Neuron (in vitro differentiated cells): ENCODE results near the gene ITGB2.
"Not testable (repeated sequence)": the region's sequence is repeated elsewhere in the genome, so short reads cannot be mapped to it uniquely, and the experiment has no call there.

ENCODE experiments used
- H2AFZ ChIP-seq: one replicate; pipeline ENCODE4 v1.6.1; 2013; ENCODE audit warnings: low read depth, mild to moderate bottlenecking, inconsistent platforms, low read length, moderate library complexity
- H3K27me3 ChIP-seq: one replicate; pipeline ENCODE4 v1.6.1; 2013; ENCODE audit warnings: low read length; ENCODE audit not compliant: insufficient read depth
- H3K36me3 ChIP-seq: one replicate; pipeline ENCODE4 v1.6.1; 2013; ENCODE audit warnings: low read length; ENCODE audit not compliant: insufficient read depth
- H3K4me1 ChIP-seq: one replicate; pipeline ENCODE4 v1.6.1; 2013; ENCODE audit warnings: low read length; ENCODE audit not compliant: insufficient read depth
- H3K4me3 ChIP-seq: 2 replicates; pipeline ENCODE4 v1.5.1; 2013; ENCODE audit warnings: mild to moderate bottlenecking, low read length, moderate library complexity
- H3K9me3 ChIP-seq: one replicate; pipeline ENCODE4 v1.6.1; 2013; ENCODE audit warnings: low read length

Gene ITGB2

DNA sequence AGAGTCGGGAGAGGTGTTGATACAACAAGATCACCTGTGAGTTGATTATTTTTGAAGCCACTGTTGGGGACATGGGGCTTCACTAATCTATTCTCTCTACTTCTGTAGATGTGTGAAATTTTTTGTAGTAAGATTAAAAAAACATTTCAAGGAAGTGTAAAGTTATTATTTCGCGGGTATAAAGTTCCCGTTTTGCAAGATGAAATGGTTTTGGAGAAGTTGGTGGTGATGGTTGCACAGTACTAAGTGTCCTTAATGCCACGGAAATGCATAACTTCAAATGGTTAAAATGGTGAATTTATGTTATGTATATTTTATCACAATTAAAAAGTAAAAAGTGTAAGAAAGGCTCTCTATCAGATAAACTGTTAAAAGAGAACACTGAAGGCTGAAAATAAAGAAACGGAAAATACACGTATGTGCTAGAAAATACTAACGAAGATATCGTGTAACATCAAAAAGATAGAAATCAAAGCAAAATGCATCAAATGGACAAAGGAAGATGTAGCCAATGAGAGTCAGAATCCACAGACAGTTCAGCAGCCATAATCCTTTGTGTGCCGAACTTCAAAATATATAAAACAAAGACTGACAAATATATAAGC is 2.9 kb upstream of the ITGB2 start:
- peaks cover 5% of the 10 kb centered on the region for H3K9me3 ChIP-seq
- peaks cover 11% of the 10 kb centered on the region for H3K4me1 ChIP-seq
- no peak overlapping the region for H2AFZ ChIP-seq
- peaks cover 51% of the 10 kb centered on the region for H3K27me3 ChIP-seq
- no peaks in the 10 kb centered on the region for H3K36me3 ChIP-seq
- H3K4me3 ChIP-seq = no peak overlapping the region

DNA sequence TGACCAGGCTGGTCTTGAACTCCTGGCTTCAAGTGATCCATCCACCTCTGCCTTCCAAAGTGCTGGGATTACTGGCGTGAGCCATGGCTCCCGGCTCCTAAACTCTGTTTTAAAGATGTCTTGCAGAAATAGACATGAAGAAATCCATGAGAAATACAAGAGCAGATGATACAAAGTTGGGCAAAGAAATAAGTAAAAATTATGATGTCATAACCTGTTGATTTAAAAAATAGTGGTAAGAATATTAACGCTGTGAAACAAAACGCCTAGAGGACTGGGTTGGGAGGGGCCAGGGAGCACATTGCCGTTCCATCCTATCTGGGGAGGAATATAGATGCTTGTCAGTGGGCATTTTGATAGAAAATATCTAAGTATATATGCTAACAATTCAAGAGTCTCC is 1.2 kb upstream of the ITGB2 start:
- H3K9me3 ChIP-seq = peaks cover 5% of the 10 kb centered on the region
- H3K27me3 ChIP-seq = peaks cover 52% of the 10 kb centered on the region
- H2AFZ ChIP-seq = no peak overlapping the region
- H3K4me3 ChIP-seq = no peak overlapping the region
- no peaks in the 10 kb centered on the region for H3K36me3 ChIP-seq
- no peaks in the 10 kb centered on the region for H3K4me1 ChIP-seq

GRCh38 chr21:44919913-44920693 is 596 bp downstream of the ITGB2 start:
- Histone ChIP-seq H3K9me3 (peaks cover 5% of the 10 kb centered on the region), H2AFZ (no peak overlapping the region), H3K4me1 (no peaks in the 10 kb centered on the region), H3K27me3 (peaks cover 51% of the 10 kb centered on the region), H3K36me3 (no peaks in the 10 kb centered on the region), H3K4me3 (no peak overlapping the region)

DNA sequence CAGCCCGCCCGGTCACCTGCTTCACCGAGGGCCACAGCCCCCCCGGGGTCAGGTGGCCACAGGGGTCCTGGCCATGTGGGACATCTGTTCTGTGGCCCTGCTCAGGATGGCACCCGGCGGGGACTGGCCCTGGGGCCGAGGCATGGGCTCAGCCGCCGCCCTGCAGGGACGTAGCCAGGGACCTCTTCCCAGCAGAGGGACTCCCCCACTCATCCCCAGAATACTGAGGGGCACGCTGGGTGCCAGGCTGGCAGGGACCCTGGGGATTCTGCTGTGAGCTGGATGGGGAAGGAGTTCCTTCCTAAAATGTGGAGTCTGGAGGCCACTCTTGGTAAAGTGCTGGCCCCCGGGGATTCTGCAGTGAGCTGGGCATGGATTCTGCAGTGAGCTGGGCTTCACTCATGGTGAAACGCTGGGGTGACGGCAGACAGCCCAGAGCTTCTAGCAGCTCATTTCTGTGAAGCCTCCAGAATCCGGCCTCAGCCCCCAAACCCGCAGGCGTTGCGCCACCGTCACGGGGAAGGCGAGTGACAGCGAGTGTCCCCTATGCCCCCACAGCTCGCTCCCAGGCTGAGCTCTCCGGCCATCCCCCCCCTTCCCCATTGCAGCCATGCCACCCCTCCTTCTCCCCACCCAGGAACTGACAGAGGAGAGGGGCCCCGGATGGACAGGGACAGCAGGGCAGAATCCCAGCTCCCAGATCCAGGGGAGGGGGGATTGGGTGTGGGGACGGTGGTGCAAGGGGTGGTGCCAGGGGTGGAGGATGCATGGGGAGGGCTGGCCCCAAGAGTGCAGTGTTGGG is 1.4 kb downstream of the ITGB2 start:
- Histone ChIP-seq H3K27me3 (peaks cover 46% of the 10 kb centered on the region), H3K36me3 (no peaks in the 10 kb centered on the region), H3K4me3 (no peak overlapping the region), H3K9me3 (peaks cover 1% of the 10 kb centered on the region), H3K4me1 (no peaks in the 10 kb centered on the region), H2AFZ (no peak overlapping the region)

DNA sequence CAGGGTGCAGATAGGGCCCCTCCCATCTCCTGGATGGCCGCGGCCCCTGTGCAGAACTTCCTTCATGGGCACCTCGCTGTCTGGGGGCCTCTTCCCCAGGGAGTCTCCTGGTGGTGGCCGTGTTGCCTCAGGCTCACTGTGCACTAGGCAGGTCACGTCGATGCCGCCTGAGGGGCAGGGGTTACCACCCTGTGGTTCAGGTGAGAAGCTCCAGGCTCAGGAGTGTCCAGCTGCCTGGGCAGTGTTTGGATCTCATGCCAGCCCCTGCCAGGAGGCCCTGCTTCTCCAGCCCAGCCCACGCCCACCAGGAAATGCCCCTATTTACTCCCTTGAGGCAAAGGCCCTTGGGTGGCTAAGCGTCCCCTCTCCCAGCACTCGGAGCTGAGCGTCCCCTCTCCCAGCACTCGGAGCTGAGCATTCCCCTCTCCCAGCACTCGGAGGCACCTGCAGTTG is 2.1 kb downstream of the ITGB2 start:
- Histone ChIP-seq H3K9me3 (no peaks in the 10 kb centered on the region), H3K4me1 (no peaks in the 10 kb centered on the region), H3K36me3 (no peaks in the 10 kb centered on the region), H3K27me3 (peaks cover 46% of the 10 kb centered on the region), H2AFZ (no peak overlapping the region), H3K4me3 (no peak overlapping the region)

- Histone ChIP-seq H3K27me3 (peaks cover 46% of the 10 kb centered on the region), H3K36me3 (no peaks in the 10 kb centered on the region), H2AFZ (no peak overlapping the region)
These were observed 2.6 kb downstream of the ITGB2 start for GRCh38 chr21:44918107-44918470.

GRCh38 chr21:44917446-44918106 is 3.1 kb downstream of the ITGB2 start:
- no peak overlapping the region for H3K4me3 ChIP-seq
- no peaks in the 10 kb centered on the region for H3K36me3 ChIP-seq
- peaks cover 46% of the 10 kb centered on the region for H3K27me3 ChIP-seq
- H3K9me3 ChIP-seq = no peaks in the 10 kb centered on the region
- no peaks in the 10 kb centered on the region for H3K4me1 ChIP-seq
- H2AFZ ChIP-seq = no peak overlapping the region

More at GRCh38 chr21:44918107-44918470, 2.6 kb downstream of the ITGB2 start:
- Histone ChIP-seq H3K9me3 (no peaks in the 10 kb centered on the region), H3K4me3 (no peak overlapping the region), H3K4me1 (no peaks in the 10 kb centered on the region)

- H3K36me3 ChIP-seq = no peaks in the 10 kb centered on the region
- no peaks in the 10 kb centered on the region for H3K4me1 ChIP-seq
- H2AFZ ChIP-seq = no peak overlapping the region
- no peak overlapping the region for H3K4me3 ChIP-seq
- H3K27me3 ChIP-seq = peaks cover 52% of the 10 kb centered on the region
- no peaks in the 10 kb centered on the region for H3K9me3 ChIP-seq
These were observed 3.7 kb downstream of the ITGB2 start for GRCh38 chr21:44916965-44917364.

DNA sequence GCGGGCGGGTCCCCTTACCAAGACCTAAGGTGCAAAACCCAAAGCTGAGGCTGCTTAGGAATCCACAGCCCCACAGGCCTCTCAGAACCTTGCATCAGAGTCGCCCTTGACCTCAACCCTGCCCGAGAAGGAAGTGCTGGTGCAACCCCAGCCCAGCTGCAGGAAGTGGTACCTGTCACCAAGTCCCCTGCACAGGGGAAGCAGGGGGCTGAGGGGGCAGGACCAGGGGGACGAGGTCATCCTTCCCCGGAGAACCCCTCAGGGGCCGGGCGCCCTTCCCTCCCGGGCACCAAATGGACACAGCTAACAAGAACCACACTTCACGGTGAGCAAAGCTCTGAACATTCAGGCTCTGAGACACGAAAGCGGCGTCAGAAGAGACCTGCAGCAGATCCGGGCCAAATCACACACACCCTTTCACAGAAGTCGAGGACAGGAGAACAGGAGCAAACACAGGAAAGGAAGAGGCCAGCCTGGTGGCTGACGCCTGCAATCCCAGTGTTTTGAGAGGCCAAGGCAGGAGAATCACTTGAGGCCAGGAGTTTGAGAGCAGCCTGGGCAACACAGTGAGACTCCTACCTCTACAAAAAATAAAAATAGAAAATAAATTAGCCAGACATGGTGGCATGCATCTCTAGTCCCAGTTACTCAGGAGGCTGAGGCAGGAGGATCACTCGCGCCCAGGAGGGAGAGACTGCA is 6.4 kb downstream of the ITGB2 start:
- H3K4me3 ChIP-seq = no peak overlapping the region
- peaks cover 54% of the 10 kb centered on the region for H3K27me3 ChIP-seq
- H3K9me3 ChIP-seq = no peaks in the 10 kb centered on the region
- H2AFZ ChIP-seq = no peak overlapping the region
- H3K4me1 ChIP-seq = no peaks in the 10 kb centered on the region
- H3K36me3 ChIP-seq = no peaks in the 10 kb centered on the region

DNA sequence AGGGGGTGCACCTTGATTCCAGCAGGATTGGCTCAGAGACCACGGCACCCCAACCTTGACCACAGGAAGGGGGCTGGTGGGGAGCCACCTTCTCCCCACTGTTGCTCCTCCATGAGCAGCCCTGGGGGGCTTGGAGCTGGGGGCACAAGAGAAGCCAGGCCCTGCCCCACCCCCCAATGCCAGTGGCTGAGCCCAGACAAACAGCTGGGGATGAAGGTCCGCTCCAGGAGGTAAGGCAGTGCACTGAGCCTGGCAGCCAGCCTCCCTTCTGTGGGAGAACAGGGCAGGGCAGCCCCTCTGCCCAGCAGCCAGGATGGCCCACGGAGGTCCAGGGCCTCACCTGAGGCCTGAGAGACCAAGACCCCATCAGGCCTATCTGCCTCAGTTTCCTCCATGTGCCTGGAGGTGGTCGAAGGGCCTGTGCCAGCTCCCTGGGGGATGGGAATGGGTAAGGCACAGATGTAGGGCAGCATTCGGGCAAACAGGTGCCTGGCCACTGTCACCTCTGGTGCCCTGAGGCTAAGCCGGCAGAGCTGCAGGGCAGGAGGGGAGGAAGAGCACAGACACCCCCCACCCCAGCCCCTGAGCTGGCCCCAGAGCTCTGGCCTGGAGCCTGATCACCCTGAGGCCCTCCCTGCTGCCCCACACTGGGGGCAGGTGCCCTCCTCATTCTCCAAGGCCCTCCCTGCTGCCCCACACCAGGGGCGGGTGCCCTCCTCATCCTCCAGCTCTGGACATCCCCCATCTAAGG is 7.1 kb downstream of the ITGB2 start:
- Histone ChIP-seq H2AFZ (no peak overlapping the region), H3K36me3 (no peaks in the 10 kb centered on the region), H3K9me3 (no peaks in the 10 kb centered on the region), H3K4me1 (no peaks in the 10 kb centered on the region), H3K4me3 (no peak overlapping the region), H3K27me3 (peaks cover 54% of the 10 kb centered on the region)

DNA sequence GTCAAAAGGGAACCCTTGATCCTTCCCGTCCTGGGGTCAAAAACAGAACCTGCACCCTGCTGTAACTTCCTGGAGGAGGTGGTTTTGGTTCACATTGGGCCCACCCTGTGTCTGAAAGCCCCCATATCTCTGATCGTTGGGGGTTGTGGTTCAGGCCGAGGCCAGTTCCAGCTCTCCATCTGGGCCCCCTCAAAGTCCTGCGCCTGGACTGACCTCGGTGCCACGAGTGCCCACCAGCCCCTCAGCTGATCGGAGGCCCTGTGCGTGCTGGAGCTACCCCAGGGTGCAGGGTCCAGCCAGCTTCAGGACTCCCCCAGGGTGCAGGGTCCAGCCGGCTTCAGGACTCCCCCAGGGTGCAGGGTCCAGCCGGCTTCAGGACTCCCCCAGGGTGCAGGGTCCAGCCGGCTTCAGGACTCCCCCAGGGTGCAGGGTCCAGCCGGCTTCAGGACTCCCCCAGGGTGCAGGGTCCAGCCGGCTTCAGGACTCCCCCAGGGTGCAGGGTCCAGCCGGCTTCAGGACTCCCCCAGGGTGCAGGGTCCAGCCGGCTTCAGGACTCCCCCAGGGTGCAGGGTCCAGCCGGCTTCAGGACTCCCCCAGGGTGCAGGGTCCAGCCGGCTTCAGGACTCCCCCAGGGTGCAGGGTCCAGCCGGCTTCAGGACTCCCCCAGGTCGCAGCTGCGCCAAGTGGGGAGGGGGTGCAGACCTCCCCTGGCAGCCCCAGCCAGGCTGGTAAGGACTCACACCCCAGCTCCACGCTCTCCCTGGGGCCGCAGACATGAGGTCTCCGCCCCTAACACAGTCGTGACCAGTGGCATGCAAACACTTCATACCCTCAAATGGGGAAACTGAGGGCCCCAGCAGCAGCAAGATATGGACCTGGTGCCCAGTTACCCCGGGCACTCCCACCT is 7.9 kb downstream of the ITGB2 start:
- H3K27me3 ChIP-seq = peaks cover 49% of the 10 kb centered on the region
- H2AFZ ChIP-seq, H3K36me3 ChIP-seq, H3K9me3 ChIP-seq, H3K4me3 ChIP-seq, H3K4me1 ChIP-seq: not testable (repeated sequence)
